ENCODE measurements around the gene ABHD2. TPM values are rescaled to one million over a fixed set of nuclear protein-coding genes. Genes with fewer than 3 reads are reported as not detected.

Gene ABHD2
- total and polyA plus RNA-seq, 2 donors (not counting 3 experiments of a cell fraction or from before 2014, with no cell fraction given) = 14.0 to 62.2 TPM

DNA sequence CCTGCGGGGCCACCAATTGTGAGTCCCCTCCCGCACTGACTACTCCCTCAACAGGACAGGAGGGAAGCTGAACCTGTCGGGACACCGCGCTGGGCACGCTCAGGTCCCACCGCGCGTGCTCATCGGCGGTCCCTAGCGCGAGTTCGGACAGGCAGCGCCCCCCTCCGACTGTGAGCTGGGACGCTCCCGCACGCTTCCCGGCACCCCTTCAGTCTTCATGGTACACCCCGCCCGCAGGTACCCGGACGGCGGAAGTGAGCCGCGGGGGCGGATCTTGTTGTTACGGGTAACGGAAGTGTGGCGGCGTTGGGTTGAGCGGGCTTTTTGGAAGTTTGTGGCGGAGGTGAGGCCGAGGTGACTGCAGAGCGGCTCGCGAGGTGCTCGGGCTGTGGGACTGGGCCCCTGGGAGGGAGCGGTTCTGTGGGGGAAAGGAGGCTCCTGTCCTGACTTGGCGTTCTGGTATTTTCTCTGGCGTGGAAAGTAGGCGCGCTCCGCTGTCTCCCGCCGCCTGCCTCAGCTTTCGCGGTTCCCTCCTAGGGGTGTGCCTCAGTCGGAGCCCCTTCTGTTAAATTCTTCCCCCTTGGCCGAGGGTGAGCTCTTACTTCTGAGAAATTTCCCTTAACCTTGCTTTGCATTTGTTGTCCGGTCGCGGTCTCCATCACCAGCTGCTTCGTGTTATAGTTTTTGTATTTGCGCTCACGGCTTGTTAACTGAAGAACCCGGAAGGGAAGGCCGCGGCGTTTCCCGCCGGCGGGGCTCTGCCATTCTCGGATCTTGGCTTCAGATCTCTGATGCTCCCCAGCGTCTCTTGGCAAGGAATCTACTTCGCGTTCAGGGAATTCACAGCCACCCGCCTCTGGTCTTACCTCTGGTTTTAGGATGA is 155.7 kb downstream of the ABHD2 start, which contains the start of gene FANCI:
Gene FANCI, plus strand, starts transcription at position 289 of the 883 bp plus-strand sequence. CDS start 3,669 bp downstream, outside the sequence.
- Histone ChIP-seq H3K36me3 (ENCODE audit: control insufficient read depth in 2 of 2, extremely low read depth in 1 of 2, insufficient read depth in 2 of 2, low read length in 2 of 2) (peaks cover 0 to 2% of the 10 kb centered on the region in 2 experiments), H3K9ac (replicated peaks; ENCODE audit: extremely low read depth, insufficient read depth, low read length) (peak within 1 kb of the TSS; percentile 85), H3K79me2 (ENCODE audit: control insufficient read depth, insufficient read depth, low read length) (peaks cover 26% of the 10 kb centered on the region), H3K9me1 (replicated peaks; ENCODE audit: control insufficient read depth, extremely low read depth, insufficient read depth, low read length) (no peaks in the 10 kb centered on the region), H2AFZ (ENCODE audit: low read depth, low read length) (peak within 1 kb of the TSS; percentile 96), H3K9me3 (replicated peaks; ENCODE audit: control insufficient read depth, insufficient read depth, low read length) (no peaks in the 10 kb centered on the region), H3K4me2 (ENCODE audit: insufficient read depth, low read length) (peak within 1 kb of the TSS; percentile 78), H4K20me1 (replicated peaks; ENCODE audit: control insufficient read depth, extremely low read depth, insufficient read depth, low read length) (no peaks in the 10 kb centered on the region), H3K4me1 (ENCODE audit: control insufficient read depth, extremely low read depth, insufficient read depth, low read length) (peaks cover 15% of the 10 kb centered on the region), H3K27me3 (ENCODE audit: control insufficient read depth in 2 of 2, insufficient read depth in 2 of 2, low read length in 2 of 2) (peaks cover 5 to 7% of the 10 kb centered on the region in 2 experiments), H3K4me3 (replicated peaks in 1 of 3; ENCODE audit: insufficient read depth in 1 of 3, low read depth in 1 of 3, low read length in 3 of 3) (peak within 1 kb of the TSS; percentile 81 to 92 (median 89)), H3K27ac (ENCODE audit: insufficient read depth, low read depth, low read length) (peak within 1 kb of the TSS; percentile 65)
- TF ChIP-seq JUN (IDR thresholded peaks at IDR 0.05; ENCODE audit: borderline replicate concordance, insufficient read depth, insufficient read length, low read depth) = no peak
- TF ChIP-seq, protein P1, sequence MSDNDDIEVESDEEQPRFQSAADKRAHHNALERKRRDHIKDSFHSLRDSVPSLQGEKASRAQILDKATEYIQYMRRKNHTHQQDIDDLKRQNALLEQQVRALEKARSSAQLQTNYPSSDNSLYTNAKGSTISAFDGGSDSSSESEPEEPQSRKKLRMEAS (IDR thresholded peaks at IDR 0.05; ENCODE audit: insufficient read depth, insufficient read length) = peak; percentile 19
- TF ChIP-seq GATA2 (IDR thresholded peaks at IDR 0.05; ENCODE audit: insufficient read depth, insufficient read length, low read depth, low read length) = peak; percentile 32
- TF ChIP-seq, protein P2, sequence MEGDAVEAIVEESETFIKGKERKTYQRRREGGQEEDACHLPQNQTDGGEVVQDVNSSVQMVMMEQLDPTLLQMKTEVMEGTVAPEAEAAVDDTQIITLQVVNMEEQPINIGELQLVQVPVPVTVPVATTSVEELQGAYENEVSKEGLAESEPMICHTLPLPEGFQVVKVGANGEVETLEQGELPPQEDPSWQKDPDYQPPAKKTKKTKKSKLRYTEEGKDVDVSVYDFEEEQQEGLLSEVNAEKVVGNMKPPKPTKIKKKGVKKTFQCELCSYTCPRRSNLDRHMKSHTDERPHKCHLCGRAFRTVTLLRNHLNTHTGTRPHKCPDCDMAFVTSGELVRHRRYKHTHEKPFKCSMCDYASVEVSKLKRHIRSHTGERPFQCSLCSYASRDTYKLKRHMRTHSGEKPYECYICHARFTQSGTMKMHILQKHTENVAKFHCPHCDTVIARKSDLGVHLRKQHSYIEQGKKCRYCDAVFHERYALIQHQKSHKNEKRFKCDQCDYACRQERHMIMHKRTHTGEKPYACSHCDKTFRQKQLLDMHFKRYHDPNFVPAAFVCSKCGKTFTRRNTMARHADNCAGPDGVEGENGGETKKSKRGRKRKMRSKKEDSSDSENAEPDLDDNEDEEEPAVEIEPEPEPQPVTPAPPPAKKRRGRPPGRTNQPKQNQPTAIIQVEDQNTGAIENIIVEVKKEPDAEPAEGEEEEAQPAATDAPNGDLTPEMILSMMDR (IDR thresholded peaks at IDR 0.05; ENCODE audit: extremely low read depth in 1 of 2, insufficient read depth in 1 of 2, low read depth in 1 of 2, low read length in 2 of 2) = peak; percentile 45 to 51
- peak; percentile 56 for TF ChIP-seq POLR2AphosphoS5 (IDR thresholded peaks at IDR 0.05; ENCODE audit: insufficient read depth, low read depth, low read length)
- FAIRE-seq (peak; percentile 91), DNase-seq (ENCODE audit: low read depth, low spot score) (peak; percentile 92)
- BruUV-seq (replicated peaks) = TSS peak; percentile 68
- ChIA-PET CTCF (interaction anchor here (0.6 to 4.4 kb wide), 13 partner anchors 9 to 339 kb away, joined by 3 to 54 read pairs (median 3); partner anchors contain the start of gene ABHD2), POLR2A (no interaction called here)
- dilution Hi-C loops (cut with MboI; ENCODE audit: extremely low pct_ligation_motif_present, low sequenced_read_pairs) (no loop called here), intact Hi-C loops (cut with micrococcal nuclease) (loop anchor here (1.0 kb wide), 4 partner anchors 12 to 340 kb away; no protein-coding TSS in a partner anchor)

All from endothelial cell of umbilical vein (primary cell).